ENCODE measurements around the gene CCDC197. TPM values are rescaled to one million over a fixed set of nuclear protein-coding genes. Genes with fewer than 3 reads are reported as not detected.
A peak's percentile ranks its signal among the peaks of the same experiment; 100 is the strongest.

CCDC197 gene
- total RNA-seq, 2 donors from 2014 or later: not detected

DNA sequence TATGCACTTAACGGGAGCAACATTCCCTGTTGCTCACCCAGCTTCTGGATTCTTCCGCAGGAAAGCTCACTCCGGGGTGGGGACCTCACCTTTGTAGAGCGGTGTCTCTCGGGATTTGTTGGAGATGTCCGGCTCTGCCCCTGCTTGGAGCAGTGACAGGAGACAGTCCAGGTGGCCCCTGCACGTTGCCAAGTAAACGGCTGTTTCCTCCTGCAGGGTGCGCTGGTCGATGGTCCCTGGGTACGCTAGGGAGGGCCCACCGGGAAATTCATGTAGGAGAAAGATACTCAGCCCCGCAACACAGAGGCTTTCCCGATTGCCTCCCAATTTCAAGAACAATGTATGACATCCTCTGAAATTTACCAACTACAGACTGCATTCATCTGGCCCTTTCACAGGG, 43.8 kb upstream of the CCDC197 start:
- WGBS, 2 donors: 55 to 67% methylated on average over 9 to 14 of the region's 14 CpGs
- TF ChIP-seq, protein P1, sequence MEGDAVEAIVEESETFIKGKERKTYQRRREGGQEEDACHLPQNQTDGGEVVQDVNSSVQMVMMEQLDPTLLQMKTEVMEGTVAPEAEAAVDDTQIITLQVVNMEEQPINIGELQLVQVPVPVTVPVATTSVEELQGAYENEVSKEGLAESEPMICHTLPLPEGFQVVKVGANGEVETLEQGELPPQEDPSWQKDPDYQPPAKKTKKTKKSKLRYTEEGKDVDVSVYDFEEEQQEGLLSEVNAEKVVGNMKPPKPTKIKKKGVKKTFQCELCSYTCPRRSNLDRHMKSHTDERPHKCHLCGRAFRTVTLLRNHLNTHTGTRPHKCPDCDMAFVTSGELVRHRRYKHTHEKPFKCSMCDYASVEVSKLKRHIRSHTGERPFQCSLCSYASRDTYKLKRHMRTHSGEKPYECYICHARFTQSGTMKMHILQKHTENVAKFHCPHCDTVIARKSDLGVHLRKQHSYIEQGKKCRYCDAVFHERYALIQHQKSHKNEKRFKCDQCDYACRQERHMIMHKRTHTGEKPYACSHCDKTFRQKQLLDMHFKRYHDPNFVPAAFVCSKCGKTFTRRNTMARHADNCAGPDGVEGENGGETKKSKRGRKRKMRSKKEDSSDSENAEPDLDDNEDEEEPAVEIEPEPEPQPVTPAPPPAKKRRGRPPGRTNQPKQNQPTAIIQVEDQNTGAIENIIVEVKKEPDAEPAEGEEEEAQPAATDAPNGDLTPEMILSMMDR (IDR thresholded peaks at IDR 0.05): no peak
- TF ChIP-seq POLR2A (IDR thresholded peaks at IDR 0.05): no peak
- Histone ChIP-seq H3K9me3 (no peaks in the 10 kb centered on the region), H3K27me3 (no peaks in the 10 kb centered on the region), H3K4me1 (peaks cover 20% of the 10 kb centered on the region), H3K4me3 (no peak overlapping the region), H3K27ac (no peak overlapping the region), H3K36me3 (replicated peaks in 1 of 2; ENCODE audit: insufficient read depth in 1 of 2, low read depth in 2 of 2) (no peaks in the 10 kb centered on the region)
- DNase-seq (no peak), ATAC-seq (no peak)
- intact Hi-C loops (cut with DNase I): no loop called here

DNA sequence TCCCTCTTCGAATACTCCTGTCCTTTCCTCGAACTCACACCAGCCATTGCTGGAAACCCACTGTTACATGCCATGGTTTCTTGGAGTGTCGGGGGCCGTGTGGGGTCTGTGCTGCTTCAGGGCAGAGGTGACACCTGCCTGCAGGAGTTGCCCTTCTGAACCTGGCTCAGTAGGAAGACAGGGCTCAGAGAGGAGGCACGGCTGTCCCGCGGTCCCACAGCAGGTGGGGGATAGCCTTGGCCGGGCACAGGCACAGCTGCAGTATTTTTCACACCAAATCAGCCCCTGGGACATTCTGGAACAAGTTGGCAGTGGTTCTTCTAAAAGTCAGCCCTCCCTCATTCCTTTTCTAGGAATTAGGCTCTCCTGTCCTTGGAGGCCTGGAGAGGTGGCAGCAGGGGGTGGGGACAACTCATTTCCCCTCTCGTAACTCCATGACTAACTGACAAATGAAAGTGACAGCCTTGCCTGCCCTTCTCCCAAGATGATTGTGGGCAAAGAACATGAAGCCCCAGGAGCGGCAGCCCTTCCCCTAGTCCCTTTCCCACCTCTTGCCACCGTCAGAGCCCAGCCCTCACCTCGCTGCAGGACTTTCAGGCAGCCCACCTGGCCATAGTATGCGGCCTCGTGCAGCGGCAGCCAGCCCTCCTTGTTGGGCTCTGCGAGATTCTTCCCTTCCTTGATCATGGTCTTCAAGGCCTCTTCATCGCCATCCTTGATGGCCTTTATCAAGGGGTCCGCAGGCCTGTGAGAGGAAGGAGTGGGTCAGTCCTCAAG, 43.2 kb upstream of the CCDC197 start:
- DNase-seq (no peak), ATAC-seq (no peak)
- no peak for TF ChIP-seq POLR2A (IDR thresholded peaks at IDR 0.05)
- TF ChIP-seq, protein P1 (IDR thresholded peaks at IDR 0.05): no peak
- no peak overlapping the region for H3K4me3 ChIP-seq
- no peak overlapping the region for H3K27ac ChIP-seq
- peaks cover 24% of the 10 kb centered on the region for H3K4me1 ChIP-seq
- intact Hi-C loops (cut with DNase I): no loop called here
- no peaks in the 10 kb centered on the region for H3K27me3 ChIP-seq
- no peaks in the 10 kb centered on the region for H3K36me3 ChIP-seq (replicated peaks in 1 of 2; ENCODE audit: insufficient read depth in 1 of 2, low read depth in 2 of 2)
- 70 to 80% methylated on average over 14 to 18 of the region's 18 CpGs for WGBS, 2 donors
- H3K9me3 ChIP-seq: no peaks in the 10 kb centered on the region

DNA sequence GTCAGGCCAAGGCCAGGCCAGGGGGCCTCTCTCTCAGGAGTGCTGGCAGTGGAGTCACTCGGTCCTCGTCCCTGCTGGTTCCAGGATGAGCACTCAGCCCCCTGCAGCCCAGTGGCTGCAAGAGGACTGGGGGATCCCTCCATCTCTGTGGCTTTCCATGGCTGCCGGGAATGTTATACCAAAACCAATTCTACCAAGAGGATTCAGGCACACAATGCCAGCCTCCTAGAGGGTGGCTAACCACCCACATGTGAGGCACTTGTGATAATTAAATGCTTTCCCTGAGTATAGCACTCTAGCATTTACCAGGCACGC, 42.6 kb upstream of the CCDC197 start:
- Histone ChIP-seq H3K4me3 (no peak overlapping the region), H3K27me3 (no peaks in the 10 kb centered on the region), H3K9me3 (no peaks in the 10 kb centered on the region), H3K4me1 (peaks cover 29% of the 10 kb centered on the region), H3K27ac (no peak overlapping the region), H3K36me3 (replicated peaks in 1 of 2; ENCODE audit: insufficient read depth in 1 of 2, low read depth in 2 of 2) (no peaks in the 10 kb centered on the region)
- TF ChIP-seq POLR2A (IDR thresholded peaks at IDR 0.05): no peak
- TF ChIP-seq, protein P1 (IDR thresholded peaks at IDR 0.05): no peak
- WGBS, 2 donors: 83 to 89% methylated on average over 4 of the region's 4 CpGs
- intact Hi-C loops (cut with DNase I): no loop called here
- ATAC-seq (no peak), DNase-seq (no peak)

DNA sequence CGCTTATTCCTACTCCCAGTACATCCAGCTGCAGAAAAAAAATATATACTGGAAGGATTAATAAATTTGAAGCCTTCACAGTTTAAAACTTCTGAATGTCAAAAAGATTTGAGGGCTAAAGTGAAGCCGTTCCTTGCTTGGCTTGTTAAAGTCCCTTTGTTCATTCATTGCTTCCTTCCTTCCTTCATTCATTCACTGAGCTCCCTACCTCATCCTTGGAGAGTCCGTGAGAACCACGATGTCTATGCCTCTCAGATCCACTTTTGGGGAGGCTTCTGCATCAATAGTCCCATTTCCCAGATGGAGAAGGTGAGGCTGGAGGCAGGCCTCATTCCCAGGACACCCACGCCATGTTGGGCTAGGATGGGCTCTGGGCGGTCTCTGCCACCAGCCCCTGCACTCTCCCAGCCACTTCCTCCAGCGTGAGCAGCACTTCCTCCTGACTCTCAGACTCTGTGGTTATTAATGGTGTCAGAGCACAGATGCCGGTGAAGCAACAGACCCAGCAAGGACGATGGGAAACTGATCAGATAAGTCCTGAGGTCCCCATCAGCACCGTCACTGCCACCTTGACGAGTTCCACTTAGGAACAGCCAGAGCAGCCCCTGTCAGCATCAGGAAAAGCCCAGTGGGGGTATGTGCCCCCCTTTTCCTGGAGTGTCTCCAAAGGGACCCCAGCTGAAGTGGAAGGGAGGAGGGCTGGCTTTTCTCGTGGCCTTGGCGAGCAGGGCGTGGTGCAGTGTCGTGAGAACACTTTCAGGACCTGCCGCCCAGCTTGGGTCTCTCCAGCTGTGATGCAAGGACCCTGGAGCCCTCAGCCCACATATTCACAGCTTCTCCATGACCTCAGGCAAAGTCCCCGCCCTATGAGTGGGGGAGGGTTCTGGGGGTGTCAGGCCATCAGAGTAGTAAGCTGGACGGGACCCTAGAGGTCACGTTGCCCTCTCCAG, 41.9 kb upstream of the CCDC197 start:
- TF ChIP-seq, protein P1 (IDR thresholded peaks at IDR 0.05): no peak
- TF ChIP-seq POLR2A (IDR thresholded peaks at IDR 0.05): no peak
- Histone ChIP-seq H3K9me3 (no peaks in the 10 kb centered on the region), H3K27me3 (no peaks in the 10 kb centered on the region), H3K4me3 (no peak overlapping the region), H3K36me3 (replicated peaks in 1 of 2; ENCODE audit: insufficient read depth in 1 of 2, low read depth in 2 of 2) (no peaks in the 10 kb centered on the region), H3K27ac (no peak overlapping the region), H3K4me1 (peaks cover 29% of the 10 kb centered on the region)
- DNase-seq: peak in 1 of 4 donors; percentile 54
- 47 to 65% methylated on average over 13 to 19 of the region's 19 CpGs for WGBS, 2 donors
- intact Hi-C loops (cut with DNase I): no loop called here
- ATAC-seq: no peak

Measured in body of pancreas (tissue), 4 donors.